ENCODE measurements around the gene RASGEF1B.

Gene RASGEF1B

DNA sequence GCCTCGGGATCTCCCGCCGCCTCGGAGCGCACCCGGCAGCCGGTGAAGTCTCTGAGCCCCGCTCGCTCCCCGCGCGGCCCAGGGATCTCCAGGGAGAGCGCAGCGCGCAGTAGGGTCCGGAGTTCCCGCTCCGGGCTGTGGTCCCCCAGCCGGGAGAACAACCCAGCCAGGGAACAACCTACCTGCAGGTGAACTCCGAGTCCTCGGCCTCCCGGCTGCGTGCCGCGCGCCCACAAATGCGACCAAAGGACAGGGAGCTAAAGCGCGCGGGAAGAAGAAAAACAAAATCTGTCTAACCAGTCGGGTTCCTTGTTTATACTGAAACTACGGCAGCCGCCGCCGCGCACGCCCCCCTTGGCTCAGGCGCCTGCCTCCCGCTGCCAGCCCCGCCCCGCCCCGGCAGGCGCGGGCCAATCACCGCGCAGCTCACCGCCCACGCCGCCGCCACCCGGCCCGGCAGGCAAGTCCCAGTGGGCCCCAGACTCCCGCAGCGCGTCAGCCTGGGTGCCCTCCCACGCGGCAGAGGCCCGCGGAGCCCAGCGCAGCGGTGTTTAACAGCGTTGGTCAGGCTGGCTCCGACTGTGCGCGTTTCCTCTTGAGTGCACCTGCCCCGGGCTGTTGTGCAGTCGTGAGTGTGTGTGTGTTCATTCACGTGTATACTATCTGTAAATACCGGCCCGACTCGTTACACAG lies at the start of gene RASGEF1B:
RASGEF1B (minus strand) TSS at position 320 of the 693 bp plus-strand sequence. CDS start 12,399 bp downstream, outside the sequence.
- DNase-seq = peak; percentile 99 to 100 (median 100)

DNA sequence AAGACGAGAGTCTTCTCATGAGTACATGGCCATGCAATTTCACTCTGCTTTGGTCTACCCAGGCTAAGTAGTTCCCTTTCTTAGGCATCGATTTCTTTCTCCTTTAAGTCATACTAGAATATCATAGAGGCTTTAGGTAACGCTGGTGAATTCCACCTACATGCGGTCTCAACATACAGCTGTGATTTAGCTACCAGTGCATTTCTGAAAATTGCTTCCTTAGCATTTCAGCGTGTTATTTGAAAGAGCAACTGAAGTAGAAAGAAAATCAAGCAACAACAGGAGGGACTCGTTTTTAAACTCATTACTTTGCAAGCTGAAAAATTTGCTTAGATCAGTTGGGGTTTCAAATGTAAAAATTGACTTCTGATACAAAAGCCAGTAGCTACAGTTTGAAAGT lies 48.1 kb upstream of the RASGEF1B start:
- DNase-seq = no peak

DNA sequence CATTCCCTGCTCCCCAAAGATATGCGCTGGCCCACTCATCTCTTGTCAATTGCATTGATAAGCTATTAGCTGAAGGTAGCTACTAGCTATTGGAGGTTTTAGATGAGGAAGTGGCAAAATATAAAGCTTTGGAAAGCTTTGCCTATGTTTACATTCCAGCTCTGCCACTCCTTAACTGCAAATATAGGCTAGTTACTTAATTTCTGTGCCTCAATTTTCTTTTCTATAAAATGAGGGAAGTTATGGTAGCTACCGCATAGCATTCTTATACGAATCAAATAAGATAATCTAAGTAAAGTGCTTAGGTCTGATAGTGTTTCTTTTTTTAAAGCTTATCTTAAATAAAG lies 47.7 kb upstream of the RASGEF1B start:
- DNase-seq = no peak

DNA sequence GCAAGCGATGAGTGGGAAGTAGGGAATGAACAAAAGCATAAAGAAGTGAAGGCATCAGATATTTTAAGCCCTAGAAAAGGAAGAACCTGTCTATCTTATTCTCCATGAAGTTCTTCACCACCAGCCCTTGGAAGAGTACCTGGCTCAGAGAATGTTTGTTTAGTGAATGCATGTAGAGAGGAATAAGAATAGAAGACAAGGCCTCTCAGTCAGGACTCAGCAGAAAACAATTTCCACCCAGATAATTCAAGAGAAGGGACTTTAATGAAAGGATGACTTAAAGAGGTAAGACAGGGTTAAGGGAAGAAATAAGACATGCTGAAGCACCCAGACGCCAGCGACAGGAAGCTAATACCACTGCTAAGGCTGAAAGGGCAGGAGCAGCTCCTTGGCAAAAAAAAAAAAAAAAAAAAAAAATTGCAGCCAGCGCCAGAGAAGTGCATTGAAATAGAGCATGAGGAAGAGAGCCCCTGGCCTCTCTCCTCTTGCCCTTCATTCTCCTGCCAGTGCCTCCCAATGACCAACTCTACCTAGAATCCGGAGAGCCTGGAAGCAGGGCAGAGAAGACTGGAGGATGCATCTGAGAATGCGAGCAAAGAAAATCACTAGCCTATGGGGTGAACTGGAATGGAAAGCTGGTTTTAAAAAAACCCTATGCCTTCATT lies 47.2 kb upstream of the RASGEF1B start:
- no peak for DNase-seq

DNA sequence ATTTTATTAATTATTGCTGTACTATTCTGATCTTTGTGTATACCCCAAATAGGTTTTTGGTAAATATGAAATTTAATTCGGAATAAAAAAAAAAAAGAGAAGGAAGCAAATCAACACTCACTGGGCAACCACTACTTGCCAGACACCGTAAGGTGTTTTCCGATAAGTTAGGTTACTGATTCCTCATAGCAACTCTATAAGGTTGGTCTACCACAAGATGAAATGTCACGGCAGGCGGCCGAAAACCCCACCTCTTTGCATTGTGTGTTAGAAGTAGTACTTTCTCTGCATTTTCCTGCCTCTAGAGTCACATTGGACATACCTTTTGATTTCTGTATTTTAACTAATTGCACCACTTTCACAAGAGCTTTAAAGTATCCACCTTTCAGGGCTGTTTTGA lies 44.5 kb upstream of the RASGEF1B start:
- no peak for DNase-seq

DNA sequence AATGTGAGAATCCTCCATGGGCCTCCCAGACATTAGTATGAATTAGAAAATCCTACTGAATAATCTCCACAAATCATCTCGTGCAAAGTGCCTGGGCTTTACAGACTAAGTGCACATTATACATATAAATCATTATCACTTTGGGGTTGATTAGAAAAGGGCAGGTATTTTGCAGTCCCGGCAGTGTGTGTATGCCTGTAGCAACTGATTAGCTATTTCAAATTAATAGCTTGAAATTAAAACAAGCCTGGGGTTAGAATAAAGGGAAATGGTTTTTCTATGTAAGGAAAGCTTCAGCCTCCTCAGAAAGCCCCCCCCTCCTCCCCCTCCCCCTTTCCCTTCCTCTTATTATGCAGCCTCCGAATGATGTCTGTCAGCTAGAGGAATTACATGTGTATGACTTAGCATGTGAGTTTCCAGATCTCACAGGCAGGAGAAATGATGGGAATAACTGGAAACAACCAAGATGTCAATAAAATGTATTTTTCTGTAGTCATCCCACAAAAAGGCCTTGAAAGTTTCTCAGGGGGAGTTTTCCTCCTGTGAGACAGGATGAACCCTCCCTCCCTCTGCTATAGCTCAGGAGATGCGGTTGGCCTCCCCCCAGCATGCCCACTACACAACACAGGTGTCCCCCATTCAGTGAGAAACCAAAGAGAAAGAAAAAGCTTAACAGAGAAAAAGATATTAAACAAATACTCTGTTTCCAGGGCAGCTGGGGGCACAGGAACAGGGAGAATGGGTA lies 41.2 kb upstream of the RASGEF1B start:
- peak; percentile 72 to 88 (median 83) for DNase-seq

DNA sequence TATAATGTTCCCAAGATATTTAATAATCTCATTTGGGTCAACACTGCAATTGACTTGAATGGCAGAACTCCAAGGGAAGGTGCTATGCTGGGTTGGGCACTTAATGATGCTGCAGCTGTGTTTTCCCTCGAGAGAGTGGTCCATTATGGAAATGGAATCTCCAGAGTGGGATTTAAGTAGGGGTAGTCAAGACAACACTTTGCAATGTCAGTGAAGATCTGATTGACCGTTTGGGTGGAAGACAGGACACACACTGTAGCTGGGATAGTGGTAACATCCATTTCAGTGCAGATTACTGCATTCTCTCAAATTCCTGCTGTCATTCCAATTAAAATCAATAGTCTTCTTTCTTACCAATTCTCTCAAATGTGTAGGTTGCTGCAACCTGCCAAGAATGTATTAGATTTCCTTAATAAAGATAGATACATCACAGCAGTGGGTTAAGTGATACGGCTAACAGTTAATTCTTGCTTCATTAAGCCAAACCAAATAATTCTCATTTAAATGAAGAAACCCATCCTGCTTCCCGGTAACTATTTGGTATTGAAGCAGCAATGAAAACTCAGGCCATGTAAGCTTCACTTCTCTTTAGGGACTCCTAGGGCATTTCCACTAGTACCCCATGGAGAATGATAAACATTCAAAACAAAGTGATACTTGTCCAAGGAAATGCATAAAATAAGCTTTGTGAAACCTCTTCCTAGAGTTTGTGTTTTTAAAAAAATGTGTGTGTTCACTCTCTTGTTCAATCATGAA lies 40.5 kb upstream of the RASGEF1B start:
- DNase-seq = peak in 2 of 3 donors; percentile 38 to 41

DNA sequence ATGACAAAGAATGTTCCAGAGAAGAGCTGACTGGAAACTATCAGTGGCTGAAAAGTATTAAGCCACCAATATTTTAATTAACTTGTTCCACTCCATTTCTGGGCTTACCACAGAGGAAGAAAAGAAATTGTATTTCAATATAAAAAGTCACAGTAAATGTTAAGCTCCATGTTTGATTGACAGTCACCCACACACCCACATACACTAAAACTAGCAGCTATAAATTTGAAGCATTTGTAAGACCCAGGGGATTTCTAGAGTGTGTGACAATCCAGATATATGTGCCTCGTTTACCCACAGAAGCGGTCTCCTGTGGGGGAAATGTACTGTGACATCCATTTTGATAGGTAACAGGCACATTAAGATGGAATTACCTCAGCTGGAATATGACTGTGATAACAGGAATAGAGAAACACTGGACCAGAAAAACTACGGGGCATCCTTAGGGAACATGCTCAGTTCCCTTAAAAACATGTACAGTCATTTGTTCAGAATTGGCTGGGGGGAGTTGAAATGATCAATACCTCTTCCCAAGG lies 39.0 kb upstream of the RASGEF1B start:
- DNase-seq = peak in 1 of 3 donors; percentile 39

DNA sequence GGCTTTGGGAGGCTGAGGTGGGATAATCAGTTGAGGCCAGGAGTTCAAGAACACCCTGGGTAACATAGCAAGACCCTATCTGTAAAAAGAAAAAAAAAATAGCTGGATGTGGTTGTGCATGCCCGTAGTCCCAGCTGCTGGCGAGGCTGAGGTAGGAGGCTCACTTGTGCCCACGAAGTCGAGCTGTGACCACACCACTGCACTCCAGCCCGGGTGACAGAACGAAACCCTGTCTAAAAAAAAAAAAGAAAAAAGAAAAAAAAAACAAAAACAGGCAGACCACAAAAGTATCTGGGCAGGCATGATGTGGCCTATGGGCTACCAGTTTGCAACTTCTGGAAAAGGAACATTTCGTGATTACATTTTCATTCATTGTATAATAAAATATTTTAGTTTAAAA lies 38.1 kb upstream of the RASGEF1B start:
- DNase-seq = peak; percentile 61 to 65 (median 62)

DNA sequence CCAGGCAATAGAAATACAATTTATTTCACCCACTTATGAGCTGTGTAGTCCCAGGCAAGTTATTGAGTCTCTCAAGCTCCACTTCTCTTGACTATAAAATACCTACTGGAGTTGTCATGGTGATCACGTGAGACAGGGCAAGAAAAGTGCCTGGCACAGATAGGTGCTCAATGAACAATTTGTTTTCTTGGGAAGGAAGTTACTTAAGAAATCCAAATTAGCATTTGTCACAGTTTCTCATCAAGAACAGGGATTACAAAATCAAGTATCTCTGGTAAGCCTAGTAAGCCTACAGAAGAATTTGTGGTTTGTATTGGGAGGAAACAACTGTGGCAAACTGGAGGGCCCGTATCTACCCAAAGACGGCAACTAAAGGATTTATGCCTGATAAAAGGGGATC lies 37.5 kb upstream of the RASGEF1B start:
- DNase-seq = peak; percentile 51 to 87 (median 79)

DNA sequence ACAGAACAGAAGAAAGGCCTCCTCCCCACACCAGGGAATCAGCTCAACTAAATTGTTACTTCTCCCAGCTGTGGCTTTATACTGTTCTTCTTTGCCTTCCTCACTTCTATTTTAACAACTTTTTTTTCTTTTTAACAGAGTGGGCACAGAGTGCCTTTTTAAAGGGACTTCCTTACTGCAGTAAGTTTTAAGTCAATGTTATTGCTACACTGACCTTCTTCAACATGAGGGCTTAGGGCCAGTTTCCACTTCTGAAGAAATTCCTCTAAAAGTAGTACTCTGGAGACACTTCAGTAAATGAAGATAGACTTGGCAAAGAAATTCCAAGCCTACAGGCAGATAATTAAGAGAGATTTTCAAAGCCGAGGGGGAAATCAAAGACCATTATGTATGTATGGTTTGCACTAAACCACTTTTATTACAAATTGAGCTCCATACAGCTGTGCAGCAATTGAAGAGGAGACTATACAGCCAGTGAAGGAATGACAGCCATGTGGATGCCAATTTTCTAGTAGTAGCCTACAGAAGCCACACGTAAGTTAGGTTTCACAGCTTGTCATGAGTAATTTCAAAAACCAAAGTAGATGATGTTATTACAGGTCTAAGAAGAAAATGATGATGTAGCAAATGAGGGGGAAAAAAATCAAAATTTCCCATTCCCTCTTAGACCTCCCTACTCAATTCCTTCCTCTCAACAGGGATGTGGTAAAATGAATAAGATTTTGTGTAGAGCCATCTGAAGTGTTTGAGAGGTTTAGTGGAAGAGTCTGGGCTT lies 36.9 kb upstream of the RASGEF1B start:
- DNase-seq = peak; percentile 68 to 96 (median 87)

DNA sequence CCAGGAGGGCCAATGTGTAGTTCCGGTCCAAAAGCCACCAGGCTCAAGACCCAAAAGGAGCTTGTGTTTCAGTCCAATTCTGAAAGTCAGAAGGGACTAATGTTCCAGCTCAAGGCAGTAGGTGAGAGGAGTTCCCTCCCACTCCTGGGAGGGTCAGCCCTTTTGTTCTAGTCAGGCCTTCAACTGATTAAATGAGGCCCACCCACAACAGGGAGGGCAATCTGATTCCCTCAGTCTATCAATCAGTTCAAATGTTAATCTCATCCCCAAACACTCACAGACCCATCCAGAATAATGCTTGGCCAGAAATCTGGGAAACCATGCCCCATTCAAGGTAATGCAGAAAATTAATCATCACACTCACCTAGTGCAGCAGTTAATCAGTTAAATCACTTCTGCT lies 35.8 kb upstream of the RASGEF1B start:
- DNase-seq = no peak

DNA sequence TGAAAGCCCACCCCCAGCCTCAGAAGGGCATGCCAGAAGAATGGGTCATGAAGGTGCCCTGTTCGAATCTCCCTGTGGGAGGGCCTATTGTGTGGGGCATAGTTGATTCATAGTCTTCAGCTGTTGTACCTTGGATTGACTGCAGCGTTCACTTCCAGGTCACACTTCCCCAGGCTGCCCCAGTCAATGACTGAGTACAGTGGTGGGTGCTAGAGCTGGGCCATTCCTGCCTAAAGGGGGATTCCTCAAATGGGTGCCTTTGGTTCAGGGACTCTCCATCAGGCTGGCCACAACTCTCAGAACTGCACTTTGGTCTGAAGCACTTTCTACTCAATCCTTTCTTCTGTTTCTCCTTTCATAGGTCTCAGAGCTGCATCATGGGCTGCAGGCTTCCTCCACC lies 35.0 kb upstream of the RASGEF1B start:
- DNase-seq = peak; percentile 85 to 94 (median 88)

DNA sequence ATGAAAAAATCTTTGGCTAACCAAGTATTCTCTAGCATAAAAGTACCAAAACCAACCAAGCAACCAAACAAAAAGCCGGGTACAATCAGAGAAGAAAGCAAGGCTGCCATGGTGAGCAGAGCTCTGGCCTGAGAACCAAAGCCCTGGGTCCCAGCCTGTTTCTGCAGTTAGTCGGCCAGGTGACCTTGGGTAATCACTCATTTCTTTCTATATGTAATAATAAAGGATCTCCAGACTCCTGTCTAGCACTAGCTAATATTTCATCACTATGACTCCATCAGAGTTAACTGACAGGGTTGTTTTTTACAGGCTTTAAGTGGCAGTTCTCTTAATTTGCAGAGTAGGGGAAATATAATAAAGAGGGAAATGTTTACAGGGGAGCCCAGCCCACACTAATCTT lies 34.0 kb upstream of the RASGEF1B start:
- peak; percentile 58 to 83 (median 78) for DNase-seq

DNA sequence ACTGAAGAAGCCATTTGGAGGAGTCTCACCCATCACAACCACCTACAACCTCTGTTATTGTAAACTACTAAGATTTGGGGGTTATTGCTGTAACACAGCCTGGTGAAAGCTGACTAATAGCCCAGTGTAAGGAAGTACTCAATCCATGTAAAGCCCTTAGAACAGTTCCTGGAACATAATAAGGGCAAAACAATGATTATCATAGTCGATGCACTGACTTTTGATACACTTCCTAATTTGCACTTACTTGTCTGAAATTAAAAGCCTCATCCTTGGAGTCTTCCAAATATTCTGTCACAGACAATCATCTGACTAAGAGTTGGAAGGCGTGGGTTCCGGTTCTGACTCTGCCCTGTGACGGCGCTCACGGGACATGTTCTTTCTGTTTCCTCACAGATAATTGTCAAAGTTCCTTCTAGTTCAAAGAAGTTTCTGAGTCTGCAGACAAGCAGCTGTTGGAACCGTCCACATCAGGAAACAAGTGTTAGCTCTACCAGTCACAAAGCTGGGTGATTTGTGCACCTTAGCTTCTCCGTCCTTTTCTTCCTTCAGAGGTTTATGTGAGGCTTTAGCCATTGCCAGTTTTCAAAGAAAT lies 33.4 kb upstream of the RASGEF1B start:
- DNase-seq = peak; percentile 95 to 99 (median 98)

DNA sequence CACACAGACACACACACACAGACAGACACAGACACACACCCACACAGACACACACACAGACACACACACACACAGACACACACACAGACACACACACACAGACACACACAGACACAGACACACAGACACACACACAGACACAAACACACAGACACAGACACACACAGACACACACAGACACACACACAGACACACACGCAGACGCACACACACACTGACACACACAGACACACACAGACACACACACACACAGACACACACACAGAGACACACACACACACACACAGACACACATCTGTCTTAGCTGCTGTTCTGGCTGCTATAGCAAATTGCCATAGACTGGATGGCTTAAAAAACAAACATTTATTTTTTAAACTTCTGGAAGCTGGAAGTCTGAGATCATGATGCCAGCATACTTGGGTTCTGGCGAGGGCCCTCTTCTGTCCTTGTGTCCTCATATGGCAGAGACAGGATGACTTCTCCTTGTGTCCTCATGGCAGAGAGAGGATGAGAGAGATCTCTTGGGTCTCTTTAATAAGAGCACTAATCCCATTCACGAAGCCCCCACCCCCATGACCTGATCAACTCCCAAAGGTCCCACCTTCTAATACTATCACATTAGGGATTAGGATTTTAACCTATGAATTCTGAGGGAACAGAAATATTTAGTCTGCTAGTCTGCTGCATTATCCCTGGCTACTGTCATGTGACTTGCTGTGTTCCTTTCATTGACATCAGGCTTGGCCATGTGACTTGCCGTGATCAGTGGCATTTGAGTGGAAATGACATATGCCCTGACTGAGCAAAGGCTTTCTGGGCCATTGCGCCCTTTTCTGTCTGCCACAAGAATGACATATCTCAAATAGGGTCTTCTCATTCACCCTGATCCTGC lies 32.7 kb upstream of the RASGEF1B start:
- peak; percentile 82 to 91 (median 85) for DNase-seq

DNA sequence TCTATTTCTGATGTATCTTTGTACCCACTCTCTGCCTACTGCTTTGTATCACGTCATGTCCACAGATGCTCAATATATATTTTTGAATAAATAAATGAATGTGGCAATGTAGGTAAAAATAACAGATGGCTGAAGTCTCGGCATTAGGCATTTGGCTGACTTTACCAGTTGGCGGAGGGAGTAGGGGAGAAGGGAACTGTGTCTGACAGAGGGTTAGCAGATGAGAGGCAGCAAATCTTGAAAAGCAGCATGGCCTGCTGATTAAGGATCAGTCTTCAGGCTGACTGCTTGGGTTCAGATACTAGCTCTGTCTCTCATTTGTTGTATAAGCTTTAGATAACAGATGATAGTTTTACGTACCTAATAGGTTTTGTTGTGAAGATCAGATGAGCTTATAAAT lies 31.9 kb upstream of the RASGEF1B start:
- DNase-seq = no peak

DNA sequence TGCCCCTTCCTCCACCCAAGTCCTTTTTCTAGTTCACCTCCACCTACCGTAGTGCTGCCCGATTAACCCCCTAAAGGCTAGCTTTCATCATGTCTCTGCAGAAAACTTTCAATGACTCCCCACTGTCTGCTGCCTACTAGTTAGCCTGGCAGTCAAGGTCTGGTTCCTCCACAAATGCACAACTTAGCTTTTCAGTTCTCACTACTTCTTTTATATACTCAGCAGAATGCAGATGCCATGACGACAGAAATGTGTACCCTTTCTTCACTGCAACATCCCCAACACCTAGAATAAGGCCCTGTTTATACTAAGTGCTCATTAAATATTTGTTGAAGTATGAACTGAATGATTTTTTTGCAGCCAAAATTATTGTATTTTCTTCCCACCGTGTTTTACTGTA lies 30.9 kb upstream of the RASGEF1B start:
- DNase-seq = no peak

DNA sequence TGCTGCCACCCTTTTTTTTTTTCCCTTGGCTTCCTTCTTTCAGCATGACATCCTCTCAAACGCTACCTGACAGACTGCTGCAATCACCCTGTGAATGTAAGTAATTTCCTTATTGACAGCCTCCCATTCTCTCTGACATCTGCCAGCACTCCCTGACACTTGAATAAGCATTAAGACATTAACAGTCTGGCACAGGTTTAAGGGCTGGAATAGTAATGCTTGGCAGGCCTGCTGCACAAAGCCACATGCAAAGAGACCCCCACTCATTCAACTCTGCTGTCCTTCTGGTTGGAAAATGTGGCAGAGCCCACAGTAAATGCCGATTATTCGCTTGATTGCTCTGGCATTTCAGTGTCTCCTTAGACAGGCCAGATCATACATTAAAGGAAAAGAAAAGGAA lies 28.1 kb upstream of the RASGEF1B start:
- no peak for DNase-seq

DNA sequence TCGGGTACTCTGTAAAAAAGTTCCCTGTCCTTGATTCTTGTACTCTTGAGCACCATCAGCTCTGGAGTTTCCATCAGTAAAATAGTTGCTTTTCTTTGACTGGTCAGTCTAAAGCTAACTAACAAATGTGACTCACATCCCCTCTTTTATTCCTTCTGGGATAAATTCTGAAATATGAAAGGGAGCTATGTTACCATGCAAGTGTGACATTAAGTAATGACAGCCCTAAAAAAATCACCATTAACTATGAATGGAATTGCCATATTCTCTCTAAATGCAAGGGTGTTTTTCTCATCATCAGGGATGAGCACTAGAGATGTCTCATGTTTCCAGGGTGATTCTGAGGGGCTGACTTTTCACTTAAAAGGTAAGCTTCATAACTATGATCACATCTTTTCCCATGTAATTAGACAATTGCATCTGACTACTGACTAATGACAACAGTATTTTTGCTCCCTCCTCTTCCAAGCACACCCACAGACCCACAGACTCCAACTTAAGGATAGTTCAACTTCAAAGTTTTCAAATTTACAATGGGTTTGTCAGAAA lies 26.9 kb upstream of the RASGEF1B start:
- DNase-seq = peak; percentile 55 to 89 (median 79)

Measured in suppressor macrophage treated with lipopolysaccharide for 1 hour (primary cell).